NCI-H69 (cell line): ENCODE measurements around the gene CNTN5.
"Not testable (repeated sequence)": the region's sequence is repeated elsewhere in the genome, so short reads cannot be mapped to it uniquely, and the experiment has no call there.

Experiments
- DNase-seq: peaks from one replicate; lab custom pipeline; 2025; lab: John Stamatoyannopoulos, UW

CNTN5 gene

DNA sequence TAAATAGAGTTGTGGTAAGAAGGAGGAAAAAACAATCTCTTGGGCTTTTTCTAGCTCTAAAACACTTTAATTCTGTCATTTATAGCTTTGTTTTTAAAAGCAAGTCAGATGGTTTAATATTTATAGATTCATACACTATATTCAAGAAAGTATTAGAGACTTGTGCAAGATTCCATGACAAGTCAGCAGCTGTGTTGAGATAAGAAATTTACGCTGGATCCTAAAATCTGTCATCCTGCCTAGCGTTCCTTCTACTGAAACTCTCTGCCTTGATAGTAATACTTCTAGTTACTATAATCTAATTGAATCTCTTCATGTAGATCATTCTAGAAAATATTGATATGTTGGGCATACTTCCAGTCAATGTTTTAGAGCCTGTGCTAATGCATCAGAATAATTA is 721.8 kb downstream of the CNTN5 start:
- no peak for DNase-seq

DNA sequence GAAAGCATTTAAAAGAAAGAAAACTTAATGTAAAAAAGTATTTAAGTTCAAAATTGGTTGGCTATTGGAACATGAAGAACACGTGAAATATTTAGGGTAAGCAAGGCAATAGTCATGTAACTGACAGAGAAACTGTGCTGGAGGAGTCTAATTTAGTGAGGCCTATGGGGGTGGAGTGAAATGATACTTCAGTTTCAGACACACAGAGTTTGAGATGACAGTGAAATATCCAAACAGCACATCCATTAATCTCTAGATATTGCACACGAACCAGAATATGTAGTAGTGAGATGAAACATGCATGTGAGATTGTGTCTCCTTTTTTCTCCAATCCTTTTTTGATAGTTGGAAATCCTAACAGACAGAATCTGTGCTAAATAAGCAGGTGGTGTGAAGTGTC is 739.0 kb downstream of the CNTN5 start:
- no peak for DNase-seq

DNA sequence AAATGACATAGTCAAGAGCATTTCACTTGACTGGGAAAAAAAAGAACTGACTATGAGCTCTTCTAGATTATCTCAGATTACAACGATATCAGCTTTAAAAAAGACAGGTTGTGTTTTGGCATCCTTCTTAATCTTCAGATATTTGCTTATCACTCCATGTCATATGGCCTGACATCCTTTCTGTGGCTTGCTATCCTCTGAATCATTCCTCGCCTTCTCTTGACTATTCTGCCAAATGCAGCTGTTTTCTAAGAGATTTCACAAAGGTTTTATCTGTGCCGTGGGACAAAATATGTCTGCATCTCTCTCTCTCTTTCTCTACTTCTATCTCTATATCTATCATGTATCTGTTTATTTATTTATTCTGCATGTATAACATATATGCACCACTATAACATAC is 746.1 kb downstream of the CNTN5 start:
- no peak for DNase-seq

DNA sequence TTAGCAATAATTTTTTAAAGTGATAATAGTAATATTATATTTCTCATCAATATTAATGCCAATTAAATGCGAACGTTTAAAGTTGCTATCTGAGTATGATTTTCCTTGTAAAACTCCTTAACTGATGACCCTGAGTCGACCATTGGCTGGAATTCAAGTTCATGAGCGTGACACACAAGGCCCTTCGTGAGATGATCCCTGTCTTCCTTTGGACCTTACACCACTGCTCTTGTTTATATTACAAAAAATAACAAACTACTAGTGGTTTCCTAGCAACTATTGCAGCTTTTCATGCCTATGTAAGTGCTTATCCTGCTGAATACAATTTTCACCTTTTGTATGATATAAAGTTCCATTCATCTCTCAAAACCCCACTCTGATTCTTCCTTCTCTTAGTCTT is 752.9 kb downstream of the CNTN5 start:
- DNase-seq, result no peak

DNA sequence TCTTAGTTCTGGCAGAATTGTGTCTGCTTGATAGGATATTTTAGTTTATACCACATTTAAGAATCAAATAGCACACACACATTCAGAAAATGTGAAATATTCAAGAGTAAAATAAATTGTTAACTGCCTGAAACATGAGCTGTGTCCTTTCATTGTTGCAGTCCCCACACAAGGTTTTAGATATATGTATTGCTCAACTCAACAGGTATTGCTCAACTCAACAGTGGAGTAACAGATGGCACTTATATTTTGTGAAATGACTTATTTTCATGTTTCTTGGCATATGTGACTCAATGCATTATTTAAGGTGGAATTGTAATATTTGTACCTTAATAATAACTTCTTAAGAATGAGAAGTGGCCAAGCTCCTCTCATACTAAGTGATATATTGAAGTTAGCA is 760.3 kb downstream of the CNTN5 start:
- DNase-seq, result no peak

DNA sequence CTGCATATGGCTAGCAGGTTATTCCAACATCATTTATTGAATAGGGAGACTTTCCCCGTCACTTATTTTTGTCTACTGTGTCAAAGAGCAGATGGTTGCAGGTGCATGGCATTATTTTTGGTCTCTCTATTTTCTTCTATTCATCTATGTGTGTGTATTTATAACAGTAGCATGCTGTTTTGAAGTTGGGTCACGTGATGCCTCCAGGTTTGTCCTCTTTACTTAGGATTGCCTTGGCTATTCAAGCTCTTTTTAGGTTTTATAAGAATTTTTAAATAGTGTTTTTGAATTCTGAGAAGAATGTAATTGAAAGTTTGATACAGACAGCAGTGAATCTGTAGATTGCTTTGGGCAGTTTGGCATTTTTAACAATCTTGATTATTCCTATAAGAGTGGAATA is 770.6 kb downstream of the CNTN5 start:
- no peak for DNase-seq

DNA sequence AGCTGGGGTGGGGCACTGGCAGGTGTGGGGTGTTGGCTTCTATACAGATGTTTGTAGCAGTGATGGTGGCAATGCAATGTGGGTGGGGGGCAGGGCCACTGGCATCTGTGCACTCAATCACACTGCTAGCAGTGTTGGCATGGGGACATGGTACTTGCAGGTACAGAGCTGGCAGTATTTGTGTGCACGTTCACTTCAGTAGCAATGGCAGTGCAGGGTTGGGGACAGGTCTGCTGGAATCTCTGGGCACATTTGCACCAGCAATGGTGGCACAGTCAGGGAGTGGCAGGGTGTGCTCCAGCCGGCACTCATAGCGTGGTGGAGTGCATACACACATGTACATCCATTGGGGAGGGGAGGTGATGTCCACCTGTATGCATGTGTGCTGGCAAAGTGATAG is 775.2 kb downstream of the CNTN5 start:
- DNase-seq, result no peak

DNA sequence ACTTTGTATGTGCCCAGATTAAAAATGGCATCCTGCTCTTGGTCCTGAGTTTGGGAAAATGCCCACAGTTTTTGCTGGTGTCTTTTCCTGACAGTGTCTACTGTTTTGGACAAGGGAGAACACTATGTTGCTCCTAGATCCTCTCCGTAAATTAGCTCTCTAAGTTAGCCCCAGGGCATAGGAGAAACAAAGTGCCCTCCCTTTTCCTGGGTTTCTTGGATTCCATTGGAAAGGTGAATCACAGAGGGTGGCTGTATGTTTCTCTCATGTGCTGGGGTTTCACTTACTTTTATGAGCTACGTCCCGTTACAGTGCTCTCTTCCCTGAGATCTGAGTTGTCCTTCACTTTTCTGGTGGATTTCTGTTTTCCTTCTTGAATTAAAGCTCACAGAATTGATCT is 782.8 kb downstream of the CNTN5 start:
- DNase-seq, result no peak

DNA sequence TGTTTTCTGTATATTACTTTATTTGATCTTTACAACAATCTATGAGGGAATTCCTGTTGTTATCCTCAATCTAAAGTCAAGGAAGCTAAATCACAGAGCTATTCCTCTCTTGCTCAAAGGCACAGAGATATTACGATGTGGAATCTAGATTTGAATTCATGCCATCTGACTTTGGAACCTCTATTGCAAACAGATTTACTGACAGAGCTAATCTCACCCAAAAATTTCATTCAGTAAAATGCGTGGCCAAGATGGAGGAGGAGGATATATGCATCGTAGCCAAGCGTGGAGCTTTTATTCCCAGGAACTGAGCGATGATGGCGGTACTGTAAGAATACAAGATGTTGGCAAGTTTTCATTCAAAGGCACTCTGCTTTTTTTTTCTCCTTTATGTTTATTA is 791.8 kb downstream of the CNTN5 start:
- DNase-seq, result no peak

DNA sequence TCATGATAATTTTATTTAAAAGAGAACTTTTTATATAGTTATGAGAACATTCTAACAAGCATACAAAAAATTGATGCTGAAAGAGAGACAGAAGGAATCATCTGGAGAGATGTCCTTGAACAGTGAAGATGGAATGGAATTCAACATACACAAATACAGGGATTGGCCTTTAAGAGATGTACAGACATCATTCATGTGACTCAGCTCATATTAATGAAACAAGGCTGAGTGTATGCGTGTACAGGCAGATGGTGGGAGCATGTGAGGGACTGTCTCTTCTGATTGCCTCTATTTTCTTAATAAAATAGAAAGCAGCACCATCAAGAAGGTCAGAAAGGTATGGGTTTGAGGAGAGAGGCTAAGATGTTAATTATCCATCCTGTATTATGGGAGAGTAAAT is 793.3 kb downstream of the CNTN5 start:
- DNase-seq, result no peak

DNA sequence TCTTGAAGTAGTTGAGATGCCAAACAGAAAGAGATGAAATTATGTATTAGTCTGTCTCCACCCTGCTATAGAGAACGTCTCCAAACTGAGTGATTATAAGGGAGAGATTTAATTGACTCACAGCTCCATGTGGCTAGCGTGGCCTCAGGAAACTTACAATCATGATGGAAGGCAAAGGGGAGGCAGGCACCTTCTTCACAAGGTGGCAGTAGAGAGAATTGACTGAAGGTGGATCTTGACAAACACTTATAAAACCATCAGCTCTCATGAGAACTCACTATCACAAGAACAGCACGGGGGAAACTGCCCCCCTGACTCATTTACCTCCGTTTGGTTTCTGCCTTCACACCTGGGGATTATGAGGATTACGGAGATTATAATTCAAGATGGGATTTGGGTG is 794.0 kb downstream of the CNTN5 start:
- no peak for DNase-seq

DNA sequence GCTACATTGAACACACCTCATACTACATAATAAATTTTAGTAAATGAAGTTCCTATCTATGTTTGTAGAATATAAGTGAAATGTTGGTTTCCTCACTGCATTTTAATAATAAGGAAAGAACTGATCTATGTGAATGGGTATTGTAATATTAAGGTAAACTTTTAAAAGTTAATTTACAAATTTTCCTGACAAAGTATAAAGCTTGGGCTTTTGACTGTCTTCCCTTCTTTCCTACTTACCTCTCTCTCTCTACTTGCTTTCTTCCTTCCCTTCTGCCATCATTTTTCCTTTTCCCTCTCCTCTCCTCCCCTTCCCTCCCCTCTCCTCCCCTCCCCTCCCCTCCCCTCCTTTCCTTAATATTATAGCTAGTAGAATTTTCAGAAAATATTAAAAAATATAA is 798.2 kb downstream of the CNTN5 start:
- no peak for DNase-seq

DNA sequence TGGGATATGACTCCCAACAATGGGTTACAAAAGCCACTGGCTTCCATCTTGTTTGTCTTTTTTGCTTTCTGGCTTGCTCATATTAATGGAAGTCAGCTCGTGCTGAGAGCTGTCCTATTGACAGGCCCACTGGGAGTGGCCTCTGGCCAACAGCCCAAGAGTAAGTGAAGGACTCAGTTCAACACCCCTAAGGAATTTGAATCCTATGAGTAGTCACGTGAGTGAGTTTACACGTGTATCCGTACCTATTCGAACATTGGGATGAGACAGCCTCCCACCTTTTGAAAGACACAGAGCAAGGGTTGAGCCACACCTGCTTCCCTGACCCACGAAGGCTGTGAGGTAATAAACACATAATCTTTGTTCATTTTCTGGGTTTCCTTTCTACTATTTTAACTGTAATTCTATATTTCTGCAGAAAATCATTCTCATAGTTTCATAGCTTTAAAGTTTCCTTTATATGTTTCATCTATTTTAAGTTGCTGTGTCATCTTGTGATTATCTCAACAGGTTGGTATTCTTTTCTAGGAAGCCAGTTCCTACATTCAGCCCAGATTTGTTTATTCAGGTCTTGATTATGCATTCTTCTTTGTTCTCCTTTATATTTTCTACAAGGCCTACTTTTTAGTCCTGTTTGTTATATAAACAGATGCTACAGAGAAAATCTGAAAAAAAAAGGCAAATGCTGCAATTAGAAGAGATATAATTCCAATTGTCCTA is 802.3 kb downstream of the CNTN5 start:
- peak; percentile 16 for DNase-seq

DNA sequence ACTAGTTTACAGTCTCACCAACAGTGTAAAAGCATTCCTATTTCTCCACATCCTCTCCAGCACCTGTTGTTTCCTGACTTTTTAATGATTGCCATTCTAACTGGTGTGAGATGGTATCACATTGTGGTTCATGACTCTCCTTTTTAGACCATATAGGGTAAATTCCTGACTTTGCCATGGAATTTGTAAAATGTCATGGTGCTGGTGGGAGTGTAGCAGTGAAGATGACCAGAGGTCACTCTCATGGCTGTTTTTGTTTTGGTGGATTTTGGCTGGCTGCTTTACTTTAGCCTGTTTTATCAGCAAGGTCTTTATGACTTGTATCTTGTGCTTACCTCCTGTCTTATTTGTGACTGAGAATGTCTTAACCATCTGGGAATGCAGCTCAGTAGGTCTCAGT is 816.0 kb downstream of the CNTN5 start:
- DNase-seq, result not testable (repeated sequence)

DNA sequence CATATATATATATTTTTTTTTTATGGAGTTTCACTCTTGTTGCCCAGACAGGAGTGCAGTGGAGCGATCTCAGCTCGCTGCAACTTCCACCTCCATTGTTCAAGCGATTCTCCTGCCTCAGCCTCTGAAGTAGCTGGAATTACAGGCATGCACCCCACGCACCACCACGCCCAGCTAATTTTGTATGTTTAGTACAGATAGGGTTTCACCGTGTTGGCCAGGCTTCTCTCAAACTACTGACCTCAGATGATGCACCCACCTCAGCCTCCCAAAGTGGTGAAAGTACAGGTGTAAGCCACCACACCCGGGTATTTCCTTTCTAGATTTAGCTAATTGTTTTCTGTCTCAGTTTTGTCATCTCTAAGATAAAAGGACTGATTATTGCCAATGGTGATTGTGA is 821.1 kb downstream of the CNTN5 start:
- peak; percentile 6 for DNase-seq

DNA sequence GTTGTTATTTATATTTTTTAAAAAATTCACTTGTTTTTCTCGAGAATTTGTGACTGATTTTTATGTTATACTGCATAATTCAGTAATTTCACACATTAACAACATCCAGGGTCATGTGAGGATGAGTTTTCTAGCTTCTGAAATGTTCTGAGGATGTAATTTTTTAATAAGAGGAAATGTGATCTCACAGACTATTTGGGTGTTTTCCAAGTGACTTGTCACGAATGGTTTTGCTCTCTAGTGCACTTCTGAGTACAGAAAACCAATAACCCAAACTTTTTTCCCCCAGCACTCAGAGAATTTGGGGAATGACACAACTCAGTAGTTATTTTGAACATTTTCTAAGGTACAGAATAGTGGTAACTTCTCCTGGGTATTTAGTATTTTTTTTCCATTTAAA is 845.2 kb downstream of the CNTN5 start:
- DNase-seq, result peak; percentile 8

DNA sequence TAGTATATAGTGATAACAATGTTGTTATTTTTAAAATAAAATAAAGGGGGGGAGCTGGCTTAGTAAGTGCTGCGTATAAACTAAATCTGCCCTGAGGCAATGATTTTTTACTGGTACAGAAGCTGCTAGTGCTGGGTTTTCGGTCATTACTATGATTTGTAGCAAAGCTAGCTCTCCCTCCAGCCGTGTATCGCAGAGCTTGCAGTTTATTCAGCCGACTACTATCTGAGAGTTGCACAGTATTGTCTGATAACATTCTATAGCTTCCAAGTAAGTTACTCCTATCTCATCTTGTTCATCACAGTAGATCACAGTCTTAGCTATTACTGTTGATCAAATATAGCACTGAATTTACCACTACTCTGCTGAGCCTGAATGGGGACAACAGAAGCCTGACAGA is 860.9 kb downstream of the CNTN5 start:
- DNase-seq, result no peak

DNA sequence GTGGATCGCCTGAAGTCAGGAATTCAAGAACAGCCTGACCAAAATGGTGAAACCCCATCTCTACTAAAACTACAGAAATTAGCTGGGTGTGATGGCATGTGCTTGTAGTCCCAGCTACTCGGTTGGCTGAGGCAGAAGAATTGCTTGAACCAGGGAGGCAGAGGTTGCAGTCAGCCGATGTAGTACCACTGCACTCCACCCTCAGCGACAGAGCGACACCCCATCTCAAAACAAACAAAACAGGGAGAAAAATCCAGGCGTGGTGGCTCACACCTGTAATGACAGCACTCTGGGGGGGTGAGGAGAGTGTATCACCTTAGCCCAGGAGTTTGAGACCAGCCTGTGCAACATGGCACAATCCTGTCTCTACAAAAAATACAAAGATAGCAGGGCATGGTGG is 864.0 kb downstream of the CNTN5 start:
- DNase-seq, result no peak

DNA sequence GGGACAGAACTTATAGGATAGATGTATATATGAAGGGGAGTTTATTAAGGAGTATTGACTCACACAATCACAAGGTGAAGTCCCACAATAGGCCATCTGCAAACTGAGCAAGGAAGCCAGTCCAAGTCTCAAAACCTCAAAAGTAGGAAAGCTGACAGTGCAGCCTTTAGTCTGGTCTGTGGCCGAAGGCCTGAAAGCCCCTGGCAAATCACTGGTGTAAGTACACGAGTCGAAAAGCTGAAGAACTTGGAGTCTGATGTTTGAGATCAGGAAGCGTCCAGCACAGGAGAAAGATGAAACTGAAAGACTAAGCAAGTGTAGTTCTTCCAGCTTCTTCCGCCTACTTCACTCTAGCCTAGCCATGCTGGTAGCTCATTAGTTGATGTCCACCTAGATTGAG is 866.7 kb downstream of the CNTN5 start:
- no peak for DNase-seq

DNA sequence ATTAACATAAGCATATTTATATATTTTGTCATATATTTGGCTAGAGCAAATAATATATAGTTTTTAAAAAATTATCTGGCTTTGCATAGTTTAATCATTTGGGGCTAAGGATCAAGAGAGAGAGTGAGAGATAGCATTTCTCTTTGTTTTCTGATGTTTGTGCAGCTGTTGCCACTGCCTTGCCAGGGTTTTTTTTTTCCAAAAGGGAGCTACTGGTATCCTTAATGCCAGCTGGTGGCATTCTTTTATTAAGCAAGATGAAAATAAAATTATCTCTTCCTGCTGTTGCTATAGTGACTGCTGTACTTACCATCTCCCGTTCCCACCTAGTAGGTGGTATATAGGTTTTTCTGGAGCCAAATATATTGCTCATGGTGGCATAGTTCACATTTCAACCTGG is 873.1 kb downstream of the CNTN5 start:
- DNase-seq, result peak; percentile 69

DNA sequence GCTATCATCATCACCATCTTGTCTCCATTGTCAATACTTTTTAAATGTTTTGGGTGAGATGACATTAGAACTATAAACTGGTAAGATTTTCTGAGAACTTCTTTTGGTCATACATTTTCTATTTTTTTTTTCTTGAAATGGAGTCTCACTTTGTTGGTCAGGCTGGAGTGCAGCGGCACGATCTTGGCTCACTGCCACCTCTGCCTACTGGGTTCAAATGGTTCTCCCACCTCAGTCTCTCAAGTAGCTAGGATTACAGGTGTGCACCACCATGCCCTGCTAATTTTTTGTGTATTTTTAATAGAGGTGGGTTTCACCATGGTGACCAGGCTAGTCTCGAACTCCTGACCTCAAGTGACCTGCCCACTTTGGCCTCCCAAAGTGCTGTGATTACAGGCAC is 880.4 kb downstream of the CNTN5 start:
- no peak for DNase-seq

DNA sequence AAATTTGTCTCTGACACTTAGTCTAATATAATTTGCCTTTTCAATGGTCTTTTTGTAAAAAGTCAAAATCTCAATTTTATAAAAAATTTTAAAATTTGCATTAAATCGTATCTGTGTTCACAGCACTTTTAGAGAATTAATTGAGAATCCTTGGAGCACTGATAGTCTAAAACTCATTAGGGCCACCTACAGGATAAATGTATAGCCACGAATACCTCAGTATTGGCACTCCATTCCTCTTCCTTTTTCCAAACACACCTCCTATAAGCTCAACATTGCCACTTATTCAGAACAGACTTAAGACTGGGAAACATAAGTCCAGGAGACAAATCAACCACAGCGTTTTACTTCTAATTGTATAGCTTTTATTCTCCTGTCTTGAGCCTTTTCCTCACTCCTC is 890.4 kb downstream of the CNTN5 start:
- DNase-seq, result peak; percentile 29

DNA sequence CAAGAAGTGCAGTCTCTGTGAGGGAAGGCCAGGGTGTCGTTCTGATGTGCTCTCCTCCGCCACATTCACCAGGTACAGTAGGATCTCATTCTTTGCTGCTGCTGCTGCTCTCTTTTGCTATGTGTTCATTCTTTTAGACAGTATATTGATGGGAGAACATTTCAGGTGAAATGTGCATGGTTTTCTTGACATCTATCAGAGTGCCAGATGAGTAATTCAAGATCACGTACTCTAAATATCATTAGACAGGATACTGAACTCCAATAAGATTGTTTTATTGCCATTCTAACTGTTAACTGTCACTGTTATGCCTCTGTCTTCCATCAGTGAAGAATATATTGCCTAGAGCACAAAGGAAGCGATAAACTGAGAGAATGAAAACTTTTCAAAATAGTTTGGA is 895.3 kb downstream of the CNTN5 start:
- DNase-seq, result no peak

DNA sequence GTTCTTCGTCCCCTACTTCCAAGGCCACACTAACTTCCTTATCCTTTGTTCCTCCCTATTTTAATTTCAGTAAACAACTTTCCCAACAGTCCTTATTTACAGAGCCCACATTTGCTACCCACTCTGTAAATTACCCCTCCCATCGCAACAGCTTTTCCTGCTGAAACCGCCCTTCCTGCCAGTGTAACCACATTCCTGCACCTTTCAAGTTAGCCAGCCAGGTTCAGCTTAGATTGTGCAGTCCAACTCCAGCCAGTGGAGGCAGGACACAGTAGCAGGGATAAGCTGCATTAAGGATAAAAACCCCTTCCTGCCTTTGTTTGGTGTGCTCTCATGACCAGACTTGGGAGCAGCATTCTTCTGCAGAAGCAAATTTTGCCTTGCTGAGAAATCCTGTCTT is 898.0 kb downstream of the CNTN5 start:
- DNase-seq, result no peak

DNA sequence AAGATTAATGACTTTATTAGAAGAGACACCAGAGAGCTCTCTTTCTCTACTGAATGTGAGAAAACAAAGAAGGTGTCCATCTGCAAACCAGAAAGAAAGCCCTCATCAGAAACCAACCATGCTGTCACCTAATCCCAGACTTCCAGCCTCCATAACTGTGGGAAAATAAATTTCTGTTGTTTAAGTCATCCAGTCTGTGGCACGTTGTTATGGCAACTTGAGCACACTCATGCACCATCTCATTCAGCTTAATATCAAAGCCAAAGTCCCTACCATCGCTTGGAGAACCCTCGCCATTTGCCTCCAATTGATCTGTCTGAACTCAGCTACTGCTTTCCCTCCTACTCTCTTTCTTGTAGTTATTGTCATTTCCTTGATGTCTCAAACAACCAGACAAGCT is 900.2 kb downstream of the CNTN5 start:
- DNase-seq, result no peak
